Stimulated activated CD4-positive, alpha-beta T cell treated with anti-CD3 and anti-CD28 coated beads, TNF-alpha, amount 100 ng/mL, for 24 hours (primary cell): ENCODE measurements around the gene IL23R.

Experiments
- DNase-seq, 3 experiments: peaks; one replicate each; pipeline ENCODE4 v3.0.0-alpha.2; 2020; ENCODE audit warnings: low read depth in 3 of 3

The IL23R gene

DNA sequence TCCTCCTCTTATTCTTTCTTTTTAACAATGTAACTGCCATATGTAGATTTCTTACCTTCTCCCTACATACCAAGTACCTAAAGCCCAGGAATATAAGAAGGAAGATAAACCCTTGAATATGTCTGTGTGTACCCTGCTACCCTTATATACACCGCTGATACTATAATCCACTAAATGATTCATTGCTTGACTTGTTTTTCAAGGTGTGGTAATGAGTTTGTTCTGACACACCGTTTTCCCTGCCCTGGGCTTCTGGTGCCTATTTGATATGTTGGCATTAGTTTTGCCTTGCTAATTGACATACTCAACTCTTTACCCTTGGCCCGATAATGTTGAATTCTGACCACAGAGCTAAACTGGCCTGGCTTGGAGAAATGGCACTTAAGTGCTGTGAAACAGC lies 64.3 kb downstream of the IL23R start:
- DNase-seq: no peak

DNA sequence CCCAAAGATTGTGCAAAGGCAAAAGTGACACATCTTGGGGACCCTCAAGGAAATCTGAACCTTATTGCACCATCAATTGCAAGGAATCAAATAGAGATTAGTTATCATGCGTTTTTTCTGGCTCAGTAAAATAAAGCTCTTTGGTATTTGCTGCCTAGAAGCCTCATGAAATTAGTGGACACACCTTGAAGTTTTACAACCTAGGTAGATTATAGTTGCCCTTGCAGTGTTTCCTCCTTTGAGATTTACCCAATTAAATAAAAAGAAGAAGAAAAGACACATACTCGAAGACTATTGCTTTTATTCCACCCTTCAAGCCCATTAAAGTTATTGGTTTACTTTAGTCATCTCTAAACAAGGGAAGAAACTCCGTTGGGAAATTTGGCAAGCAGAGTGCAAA lies 70.0 kb downstream of the IL23R start:
- DNase-seq: no peak

DNA sequence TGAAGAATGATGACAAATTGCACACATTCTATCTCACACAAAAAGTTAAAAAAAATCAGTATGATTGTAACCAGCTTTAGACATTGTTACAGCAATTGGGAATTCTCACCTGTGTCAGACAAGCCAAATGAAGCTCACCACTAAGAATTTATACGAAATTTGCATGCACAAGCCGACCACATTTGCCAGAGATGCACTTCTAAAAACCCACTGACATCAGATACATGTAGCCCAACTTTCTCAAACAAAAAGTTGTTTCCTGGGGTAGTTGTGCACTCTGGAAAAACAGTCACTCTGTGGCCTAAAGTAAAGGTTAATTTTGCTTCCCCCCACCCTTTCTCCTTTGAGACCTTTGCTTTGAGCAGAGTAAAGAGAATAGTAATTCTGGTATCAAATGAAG lies 73.5 kb downstream of the IL23R start:
- no peak for DNase-seq

DNA sequence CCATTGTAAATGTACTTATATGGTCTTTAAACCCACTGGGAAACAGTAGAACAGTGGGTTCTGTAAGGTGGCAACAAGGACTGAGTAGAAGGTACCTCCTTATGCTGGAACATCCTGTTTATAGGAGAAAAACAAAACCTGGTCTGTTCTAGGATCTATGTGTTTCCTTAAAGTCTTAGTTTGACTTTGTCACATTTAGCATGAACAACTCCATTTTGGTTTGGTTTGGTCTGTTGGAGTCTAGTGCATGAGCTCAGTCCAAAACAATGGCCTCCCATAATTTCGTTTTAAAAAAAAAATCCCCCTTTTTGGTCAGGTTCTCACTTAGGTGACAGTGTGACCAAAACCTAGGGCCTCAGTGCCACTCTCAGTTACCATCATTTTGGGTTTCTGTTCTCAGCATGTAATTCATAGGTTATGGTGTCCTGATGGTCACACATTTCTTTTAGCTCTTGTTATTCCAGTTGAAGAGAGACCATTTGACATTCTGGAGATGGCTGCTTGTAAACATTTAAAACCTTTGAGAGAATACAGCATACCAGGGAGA lies 75.0 kb downstream of the IL23R start:
- no peak for DNase-seq

DNA sequence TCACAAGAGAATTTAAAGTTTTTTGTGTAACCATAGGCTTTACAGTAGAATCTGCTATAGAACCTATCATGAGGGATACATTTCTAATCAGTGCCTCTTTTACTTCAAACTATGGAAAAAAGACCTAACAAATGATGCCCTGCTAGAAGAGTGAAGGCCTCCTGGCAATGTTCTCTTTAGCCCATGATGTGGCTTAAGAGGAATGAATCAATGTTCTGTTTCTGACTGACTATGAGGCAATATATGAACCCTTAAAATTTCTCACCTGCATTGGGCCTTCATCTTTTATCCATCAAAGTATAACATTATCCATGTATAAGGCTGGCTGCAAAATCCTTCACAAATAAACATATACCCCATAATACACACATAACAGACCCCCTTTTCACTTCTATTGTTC lies 75.8 kb downstream of the IL23R start:
- DNase-seq: no peak

DNA sequence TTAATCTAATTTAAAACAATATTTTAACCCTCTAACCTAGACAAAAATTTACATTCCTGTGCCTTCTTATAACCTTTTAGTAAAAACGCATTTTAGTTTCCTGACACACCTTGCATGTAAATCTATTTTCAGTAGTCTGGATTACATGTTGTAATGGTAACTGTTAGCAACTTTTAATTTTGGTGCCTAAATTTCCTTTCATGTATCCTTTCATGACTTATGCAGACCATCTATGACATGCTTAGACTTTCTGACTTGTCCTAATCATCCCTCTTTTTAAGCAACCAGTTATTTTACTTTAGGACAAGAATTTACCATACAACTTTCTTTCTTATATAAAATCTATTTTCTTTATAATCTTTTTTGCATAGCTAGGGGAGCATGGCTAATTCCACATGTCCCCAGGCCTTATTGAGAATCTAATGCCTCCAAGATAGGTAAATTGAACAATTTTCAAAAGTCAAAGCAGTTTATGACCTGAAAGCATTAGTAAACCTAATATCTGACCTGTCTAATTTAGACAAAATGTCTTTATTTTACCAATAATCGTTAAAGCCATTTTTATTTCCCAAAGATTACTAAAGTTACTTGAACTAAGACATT lies 83.9 kb downstream of the IL23R start:
- no peak for DNase-seq

GRCh38 chr1:67256291-67257172 lies 90.3 kb downstream of the IL23R start:
- DNase-seq: no peak

DNA sequence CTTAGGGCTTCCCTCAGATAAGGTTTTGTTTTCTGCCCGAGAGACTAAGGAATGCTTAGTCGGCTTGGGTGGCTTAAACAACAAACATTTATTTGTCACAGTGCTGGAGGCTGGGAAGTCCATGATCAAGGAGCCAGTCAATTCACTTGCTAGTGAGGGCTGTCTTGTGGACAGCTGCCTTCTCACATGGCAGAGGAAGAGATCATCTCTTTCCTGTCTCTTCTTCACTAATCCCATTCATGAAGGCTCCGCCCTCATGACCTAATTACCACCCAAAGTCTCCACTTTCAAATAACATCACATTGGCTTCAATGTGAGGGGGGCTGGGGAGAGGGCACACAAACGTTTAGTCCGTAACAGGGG lies 90.9 kb downstream of the IL23R start:
- no peak for DNase-seq

DNA sequence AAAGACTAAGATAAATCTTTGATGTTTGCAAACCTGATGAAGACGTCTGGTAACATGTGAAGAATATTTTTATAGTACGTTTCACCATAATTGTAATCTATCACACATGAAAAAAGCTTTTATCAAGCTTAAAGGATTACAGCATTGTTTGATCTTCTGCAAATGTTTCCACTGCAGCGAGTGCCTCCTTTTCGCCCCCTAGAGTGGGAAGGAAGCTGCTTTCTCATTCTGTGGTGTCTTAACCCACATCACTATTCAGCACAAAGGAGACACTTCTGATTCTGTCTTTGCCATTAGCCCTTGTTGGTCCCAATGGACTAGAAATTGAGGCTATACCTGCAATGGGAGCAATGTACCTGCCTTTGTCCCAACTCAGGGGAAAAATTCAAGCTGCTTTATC lies 95.4 kb downstream of the IL23R start:
- DNase-seq: no peak

- no peak for DNase-seq
Measured at GRCh38 chr1:67262735-67263134, 96.5 kb downstream of the IL23R start.

DNA sequence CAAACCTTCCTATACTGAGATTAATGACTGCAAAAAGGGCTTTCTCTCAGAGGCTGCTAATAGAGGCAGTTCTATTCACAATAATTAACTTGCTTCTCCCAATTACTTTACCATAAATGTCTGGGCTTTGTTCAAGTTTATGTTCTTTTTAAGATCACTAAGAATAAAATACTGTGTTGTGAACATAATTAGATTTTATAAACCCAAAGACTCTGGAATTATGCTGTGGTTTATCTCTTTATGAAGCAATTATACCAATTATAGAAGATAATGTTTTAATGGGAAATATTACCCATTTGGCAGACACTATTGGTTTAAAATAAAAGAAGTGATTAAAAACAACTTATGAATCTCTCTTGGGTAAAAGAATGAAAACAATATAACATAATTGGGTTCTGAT lies 97.9 kb downstream of the IL23R start:
- no peak for DNase-seq

GRCh38 chr1:67264899-67265298 lies 98.6 kb downstream of the IL23R start:
- no peak for DNase-seq

DNA sequence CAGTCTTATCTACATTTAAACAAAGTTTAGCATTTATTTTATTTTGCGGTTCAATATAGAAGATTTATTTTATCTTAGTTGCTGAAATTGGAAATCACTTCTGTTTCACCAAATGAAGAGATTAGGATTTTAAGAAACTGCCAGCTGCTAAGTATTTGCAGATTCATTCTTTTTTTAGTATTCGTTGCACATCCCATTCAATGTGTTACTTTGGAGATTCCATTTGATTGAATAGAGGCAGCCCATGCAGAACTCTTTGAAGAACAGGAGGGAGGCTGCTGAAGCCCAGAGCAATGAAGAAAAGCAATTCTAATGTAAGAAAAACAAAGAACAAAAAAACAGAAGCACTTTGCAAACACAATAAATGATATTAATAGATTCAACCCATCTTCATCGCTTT lies 102.8 kb downstream of the IL23R start:
- no peak for DNase-seq

- DNase-seq: no peak
Measured at GRCh38 chr1:67270541-67270940, 104.3 kb downstream of the IL23R start.

DNA sequence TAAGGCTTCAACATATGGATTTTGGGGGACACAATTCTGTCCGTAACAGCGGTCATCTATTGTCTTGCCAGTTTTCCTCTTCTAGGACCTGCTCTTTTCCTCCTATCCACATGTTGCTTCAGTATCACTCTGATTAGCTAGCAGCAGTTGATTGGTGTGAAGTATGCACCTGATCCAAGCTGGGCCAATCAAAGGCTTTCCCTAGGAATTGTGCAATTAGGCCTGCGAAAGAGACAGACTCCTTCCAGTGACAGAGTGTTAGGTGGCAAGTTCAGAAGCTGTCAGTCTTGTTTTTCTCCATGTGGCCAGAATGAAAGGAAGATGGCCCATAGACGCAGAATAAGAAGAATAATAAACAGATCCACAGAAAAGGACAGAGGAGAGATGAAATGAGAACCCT lies 107.3 kb downstream of the IL23R start:
- DNase-seq: no peak

DNA sequence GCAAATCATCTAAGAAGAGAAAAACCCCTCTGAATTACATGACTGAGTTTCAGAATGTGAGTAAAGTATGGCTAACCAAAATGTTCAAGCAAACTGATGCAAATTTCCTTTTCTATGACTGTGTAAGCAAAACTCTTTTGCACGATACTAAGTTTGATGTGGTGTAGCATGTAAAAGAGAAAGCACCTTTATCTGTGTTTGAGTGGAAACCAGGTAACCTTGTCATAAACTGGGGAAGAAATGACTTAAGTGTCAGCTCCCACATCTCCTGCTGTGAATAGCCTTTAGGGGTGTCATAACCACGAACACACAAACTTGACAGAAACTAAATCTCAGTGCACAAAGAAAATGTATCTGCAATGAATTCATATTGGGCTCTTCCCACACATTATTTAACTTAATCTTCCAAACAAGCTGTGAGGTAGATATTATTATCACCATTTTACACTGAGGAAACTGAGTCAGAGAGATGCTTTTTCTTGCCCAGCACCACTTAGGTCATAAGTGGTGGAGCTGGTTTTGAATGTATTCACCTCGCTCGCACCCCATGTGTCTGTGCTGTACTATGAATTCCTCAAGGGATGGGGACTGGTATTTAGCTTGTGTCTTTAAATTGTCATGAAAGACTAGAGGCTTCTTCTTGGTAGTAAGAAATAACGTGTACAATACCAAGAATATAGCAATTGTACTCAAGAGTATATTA lies 108.5 kb downstream of the IL23R start:
- no peak for DNase-seq

GRCh38 chr1:67280696-67281095 lies 114.4 kb downstream of the IL23R start:
- DNase-seq: no peak

DNA sequence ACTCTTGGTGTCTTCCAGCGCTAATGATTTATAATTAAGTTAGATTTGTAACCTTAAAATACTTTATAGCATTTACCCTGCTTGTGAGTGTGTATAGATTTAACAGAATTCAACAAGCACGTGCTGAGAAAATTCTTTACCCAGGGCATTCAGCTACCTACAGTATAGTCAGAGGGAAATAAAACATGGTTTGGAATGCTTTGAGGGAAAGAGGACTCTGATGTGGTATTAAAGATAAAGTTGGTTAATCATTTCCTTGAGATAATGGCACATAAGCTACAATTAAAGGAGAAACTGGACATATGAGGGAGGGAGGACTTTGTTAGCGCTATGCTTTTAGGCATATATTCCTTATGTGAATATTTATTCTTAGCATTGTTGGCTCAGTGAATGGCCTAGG lies 115.0 kb downstream of the IL23R start:
- no peak for DNase-seq

GRCh38 chr1:67285780-67286488 lies 119.7 kb downstream of the IL23R start:
- DNase-seq: no peak

- no peak for DNase-seq
Measured at GRCh38 chr1:67290236-67290635, 124.0 kb downstream of the IL23R start.

GRCh38 chr1:67294836-67295617 lies 128.8 kb downstream of the IL23R start:
- no peak for DNase-seq
